ENCODE results near the gene PCDHAC2.

The PCDHAC2 gene

DNA sequence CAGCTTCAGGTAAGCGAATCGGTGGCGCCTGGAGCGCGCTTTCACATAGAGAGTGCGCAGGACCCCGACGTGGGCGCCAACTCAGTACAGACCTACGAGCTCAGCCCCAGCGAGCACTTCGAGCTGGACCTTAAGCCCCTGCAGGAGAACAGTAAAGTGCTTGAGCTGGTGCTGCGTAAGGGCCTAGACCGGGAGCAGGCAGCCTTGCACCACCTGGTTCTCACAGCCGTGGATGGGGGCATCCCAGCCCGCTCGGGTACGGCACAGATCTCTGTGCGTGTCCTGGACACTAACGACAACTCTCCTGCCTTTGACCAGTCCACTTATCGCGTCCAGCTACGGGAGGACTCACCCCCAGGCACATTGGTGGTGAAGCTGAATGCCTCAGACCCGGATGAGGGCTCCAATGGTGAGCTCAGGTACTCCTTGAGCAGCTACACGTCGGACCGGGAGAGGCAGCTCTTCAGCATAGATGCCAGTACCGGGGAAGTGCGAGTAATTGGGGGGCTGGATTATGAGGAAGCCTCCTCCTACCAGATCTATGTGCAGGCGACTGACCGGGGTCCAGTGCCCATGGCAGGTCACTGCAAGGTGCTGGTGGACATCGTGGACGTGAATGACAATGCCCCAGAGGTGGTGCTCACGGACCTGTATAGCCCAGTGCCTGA, 1.1 kb downstream of the PCDHAC2 start:
- no peak for DNase-seq (ENCODE audit: low spot score)
- no peaks in the 10 kb centered on the region for H3K4me1 Mint-ChIP-seq (ENCODE audit: low read depth)
- H3K9me3 Mint-ChIP-seq = no peaks in the 10 kb centered on the region
- no peak overlapping the region for H3K27ac Mint-ChIP-seq
- no peaks in the 10 kb centered on the region for H3K36me3 Mint-ChIP-seq (ENCODE audit: low read depth)
- peaks cover 21% of the 10 kb centered on the region for H3K27me3 Mint-ChIP-seq (ENCODE audit: low read depth)
- no peak overlapping the region for H3K4me3 Mint-ChIP-seq

GRCh38 chr5:140969880-140970279, 3.6 kb downstream of the PCDHAC2 start:
- Mint-ChIP-seq H3K27ac (no peak overlapping the region), H3K36me3 (ENCODE audit: low read depth) (no peaks in the 10 kb centered on the region), H3K4me1 (ENCODE audit: low read depth) (no peaks in the 10 kb centered on the region), H3K9me3 (no peaks in the 10 kb centered on the region), H3K27me3 (ENCODE audit: low read depth) (peaks cover 16% of the 10 kb centered on the region), H3K4me3 (no peak overlapping the region)
- no peak for DNase-seq (ENCODE audit: low spot score)

DNA sequence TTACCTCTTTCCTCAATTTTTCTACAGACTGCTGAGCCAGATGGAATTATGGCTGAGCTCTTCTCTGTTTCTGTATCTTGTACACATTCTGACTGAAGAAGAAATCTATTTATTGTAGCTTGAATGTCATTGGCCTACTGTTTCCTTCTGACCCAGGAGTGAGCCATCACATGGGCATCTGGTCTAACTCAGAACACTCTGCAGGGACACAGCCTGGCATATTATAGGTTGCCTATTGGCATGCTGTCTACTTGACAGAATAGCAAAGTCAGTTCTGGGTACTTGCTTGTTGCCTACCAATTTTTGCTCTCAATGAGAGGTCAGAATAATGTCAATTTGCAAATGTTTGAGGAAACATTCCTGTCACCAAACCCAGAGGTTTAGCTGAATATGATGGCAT, 7.3 kb downstream of the PCDHAC2 start:
- DNase-seq (ENCODE audit: low spot score) = no peak
- no peaks in the 10 kb centered on the region for H3K36me3 Mint-ChIP-seq (ENCODE audit: low read depth)
- H3K27me3 Mint-ChIP-seq (ENCODE audit: low read depth) = no peaks in the 10 kb centered on the region
- no peaks in the 10 kb centered on the region for H3K4me1 Mint-ChIP-seq (ENCODE audit: low read depth)
- H3K9me3 Mint-ChIP-seq = no peaks in the 10 kb centered on the region
- no peak overlapping the region for H3K27ac Mint-ChIP-seq
- no peak overlapping the region for H3K4me3 Mint-ChIP-seq

DNA sequence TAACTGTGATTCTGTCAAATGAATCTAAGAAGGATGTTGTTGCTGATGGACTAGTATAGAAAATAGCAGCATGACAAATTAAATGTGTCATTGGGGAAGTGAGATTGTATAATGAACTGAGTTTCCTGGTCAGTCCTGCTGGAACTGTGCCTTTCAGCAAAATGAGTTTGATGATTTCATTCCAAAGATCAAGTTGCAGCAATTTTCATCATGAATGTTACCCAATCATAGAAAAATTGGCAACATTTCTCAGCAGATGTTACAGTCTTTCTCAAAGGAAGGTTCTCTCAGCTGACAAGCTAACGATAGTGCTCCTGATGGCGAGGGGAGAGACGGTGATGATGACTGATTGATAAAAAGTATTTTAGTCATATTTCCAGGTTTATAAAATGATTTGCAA, 10.7 kb downstream of the PCDHAC2 start:
- Mint-ChIP-seq H3K27ac (no peak overlapping the region), H3K4me1 (ENCODE audit: low read depth) (no peaks in the 10 kb centered on the region), H3K4me3 (no peak overlapping the region), H3K36me3 (ENCODE audit: low read depth) (no peaks in the 10 kb centered on the region), H3K9me3 (no peaks in the 10 kb centered on the region), H3K27me3 (ENCODE audit: low read depth) (no peaks in the 10 kb centered on the region)
- no peak for DNase-seq (ENCODE audit: low spot score)

- no peak overlapping the region for H3K4me3 Mint-ChIP-seq
- no peaks in the 10 kb centered on the region for H3K36me3 Mint-ChIP-seq (ENCODE audit: low read depth)
- H3K27me3 Mint-ChIP-seq (ENCODE audit: low read depth) = no peaks in the 10 kb centered on the region
- no peaks in the 10 kb centered on the region for H3K4me1 Mint-ChIP-seq (ENCODE audit: low read depth)
- H3K27ac Mint-ChIP-seq = no peak overlapping the region
- no peaks in the 10 kb centered on the region for H3K9me3 Mint-ChIP-seq
- DNase-seq (ENCODE audit: low spot score) = no peak
These were observed 12.0 kb downstream of the PCDHAC2 start for GRCh38 chr5:140978260-140978659.

- no peaks in the 10 kb centered on the region for H3K36me3 Mint-ChIP-seq (ENCODE audit: low read depth)
- DNase-seq (ENCODE audit: low spot score) = no peak
- no peaks in the 10 kb centered on the region for H3K9me3 Mint-ChIP-seq
- no peaks in the 10 kb centered on the region for H3K27me3 Mint-ChIP-seq (ENCODE audit: low read depth)
- no peak overlapping the region for H3K27ac Mint-ChIP-seq
- no peak overlapping the region for H3K4me3 Mint-ChIP-seq
- no peaks in the 10 kb centered on the region for H3K4me1 Mint-ChIP-seq (ENCODE audit: low read depth)
These were observed 12.7 kb downstream of the PCDHAC2 start for GRCh38 chr5:140978983-140979382.

- Mint-ChIP-seq H3K27me3 (ENCODE audit: low read depth) (no peaks in the 10 kb centered on the region), H3K9me3 (no peaks in the 10 kb centered on the region), H3K27ac (no peak overlapping the region), H3K36me3 (ENCODE audit: low read depth) (no peaks in the 10 kb centered on the region), H3K4me3 (no peak overlapping the region), H3K4me1 (ENCODE audit: low read depth) (no peaks in the 10 kb centered on the region)
- no peak for DNase-seq (ENCODE audit: low spot score)
These were observed 15.9 kb downstream of the PCDHAC2 start for GRCh38 chr5:140982083-140982716.

DNA sequence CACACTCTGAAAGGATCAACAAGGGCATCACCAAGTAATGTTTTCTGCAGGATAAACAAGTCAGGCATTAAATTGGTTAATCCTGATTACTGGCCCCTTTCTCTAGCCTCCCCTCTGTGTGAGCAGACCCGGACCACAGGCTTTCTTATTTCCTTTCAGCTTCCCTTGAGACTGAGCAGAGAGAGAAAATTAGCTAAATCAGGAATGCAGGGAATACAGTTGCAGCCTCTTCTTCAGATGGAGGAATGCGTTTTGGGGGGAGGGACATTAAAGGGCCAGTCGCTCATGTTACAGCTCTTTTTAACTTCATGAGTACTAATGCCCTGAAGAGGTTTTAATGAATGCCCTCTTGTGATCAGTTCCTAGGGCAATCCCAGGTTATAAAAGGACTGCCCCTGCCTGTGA, 19.8 kb downstream of the PCDHAC2 start:
- Mint-ChIP-seq H3K9me3 (no peaks in the 10 kb centered on the region), H3K27ac (no peak overlapping the region), H3K36me3 (ENCODE audit: low read depth) (no peaks in the 10 kb centered on the region), H3K27me3 (ENCODE audit: low read depth) (no peaks in the 10 kb centered on the region), H3K4me1 (ENCODE audit: low read depth) (no peaks in the 10 kb centered on the region), H3K4me3 (no peak overlapping the region)
- DNase-seq (ENCODE audit: low spot score) = no peak

DNA sequence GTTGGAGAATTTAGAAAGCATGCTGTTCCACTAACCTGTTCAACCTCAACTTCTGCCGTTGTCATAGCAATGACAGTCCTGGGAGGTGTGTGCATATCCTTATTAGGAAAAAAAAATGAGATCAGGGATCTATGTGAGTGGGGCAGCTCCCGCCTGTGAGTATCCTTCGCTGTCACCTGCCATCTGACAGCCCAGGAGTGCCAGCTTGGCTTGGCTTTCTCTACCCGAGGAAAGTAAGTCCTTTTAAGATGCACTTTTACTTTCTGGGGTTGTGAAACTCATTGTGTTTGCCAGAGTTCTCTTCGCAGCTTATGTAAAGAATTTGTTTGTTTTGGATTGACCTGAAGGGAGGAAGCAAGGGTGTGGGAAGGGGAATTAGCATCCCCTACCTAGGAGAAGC, 21.8 kb downstream of the PCDHAC2 start:
- H3K4me1 Mint-ChIP-seq (ENCODE audit: low read depth) = no peaks in the 10 kb centered on the region
- DNase-seq (ENCODE audit: low spot score) = no peak
- H3K27me3 Mint-ChIP-seq (ENCODE audit: low read depth) = no peaks in the 10 kb centered on the region
- H3K36me3 Mint-ChIP-seq (ENCODE audit: low read depth) = no peaks in the 10 kb centered on the region
- H3K9me3 Mint-ChIP-seq = no peaks in the 10 kb centered on the region
- no peak overlapping the region for H3K4me3 Mint-ChIP-seq
- no peak overlapping the region for H3K27ac Mint-ChIP-seq

GRCh38 chr5:140988608-140989007, 22.3 kb downstream of the PCDHAC2 start:
- no peaks in the 10 kb centered on the region for H3K9me3 Mint-ChIP-seq
- no peaks in the 10 kb centered on the region for H3K36me3 Mint-ChIP-seq (ENCODE audit: low read depth)
- no peak for DNase-seq (ENCODE audit: low spot score)
- no peak overlapping the region for H3K4me3 Mint-ChIP-seq
- no peaks in the 10 kb centered on the region for H3K4me1 Mint-ChIP-seq (ENCODE audit: low read depth)
- H3K27me3 Mint-ChIP-seq (ENCODE audit: low read depth) = no peaks in the 10 kb centered on the region
- no peak overlapping the region for H3K27ac Mint-ChIP-seq

DNA sequence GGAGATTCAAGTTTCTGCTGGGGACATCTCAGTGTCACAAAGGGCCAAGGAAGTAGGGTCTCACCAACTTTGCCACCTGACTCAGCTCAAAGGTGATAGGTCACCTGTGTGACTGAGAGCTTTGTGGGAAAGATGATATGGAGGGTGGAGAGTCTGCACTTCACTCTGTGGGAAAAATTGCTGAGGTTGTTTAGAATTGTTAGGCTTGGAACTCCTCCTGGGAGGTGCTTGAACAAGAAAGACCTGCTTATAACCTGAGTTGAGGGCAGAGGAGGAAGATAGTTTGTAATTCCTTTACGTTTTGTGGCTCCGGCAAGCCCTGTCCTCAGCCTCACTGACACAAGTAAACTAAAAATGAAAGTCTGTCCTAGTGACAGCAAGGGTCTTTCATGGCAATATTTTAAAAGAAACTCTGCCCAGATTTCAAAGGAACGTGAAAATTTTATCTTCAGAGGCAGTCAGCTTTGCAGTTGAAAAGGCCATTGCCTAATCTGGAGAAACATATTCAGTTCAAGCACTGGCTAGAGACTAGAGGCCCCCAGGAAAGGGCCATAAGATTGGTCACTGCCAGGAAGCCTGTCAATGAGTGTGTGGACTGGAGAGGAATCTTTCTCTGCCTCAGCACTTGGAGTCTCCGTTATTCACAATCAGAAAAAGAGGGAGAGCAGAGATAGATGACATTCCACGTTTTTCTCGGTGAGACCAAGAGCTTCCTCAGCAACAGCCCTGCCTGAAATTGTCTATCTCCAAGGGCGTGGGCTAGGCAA, 23.2 kb downstream of the PCDHAC2 start:
- Mint-ChIP-seq H3K9me3 (no peaks in the 10 kb centered on the region), H3K36me3 (ENCODE audit: low read depth) (no peaks in the 10 kb centered on the region), H3K27ac (no peak overlapping the region), H3K4me3 (no peak overlapping the region), H3K4me1 (ENCODE audit: low read depth) (no peaks in the 10 kb centered on the region), H3K27me3 (ENCODE audit: low read depth) (no peaks in the 10 kb centered on the region)
- DNase-seq (ENCODE audit: low spot score) = no peak

- no peak for DNase-seq (ENCODE audit: low spot score)
- H3K9me3 Mint-ChIP-seq = no peaks in the 10 kb centered on the region
- no peak overlapping the region for H3K27ac Mint-ChIP-seq
- no peaks in the 10 kb centered on the region for H3K36me3 Mint-ChIP-seq (ENCODE audit: low read depth)
- H3K4me1 Mint-ChIP-seq (ENCODE audit: low read depth) = no peaks in the 10 kb centered on the region
- H3K27me3 Mint-ChIP-seq (ENCODE audit: low read depth) = no peaks in the 10 kb centered on the region
- H3K4me3 Mint-ChIP-seq = no peak overlapping the region
These were observed 26.6 kb downstream of the PCDHAC2 start for GRCh38 chr5:140992828-140993227.

DNA sequence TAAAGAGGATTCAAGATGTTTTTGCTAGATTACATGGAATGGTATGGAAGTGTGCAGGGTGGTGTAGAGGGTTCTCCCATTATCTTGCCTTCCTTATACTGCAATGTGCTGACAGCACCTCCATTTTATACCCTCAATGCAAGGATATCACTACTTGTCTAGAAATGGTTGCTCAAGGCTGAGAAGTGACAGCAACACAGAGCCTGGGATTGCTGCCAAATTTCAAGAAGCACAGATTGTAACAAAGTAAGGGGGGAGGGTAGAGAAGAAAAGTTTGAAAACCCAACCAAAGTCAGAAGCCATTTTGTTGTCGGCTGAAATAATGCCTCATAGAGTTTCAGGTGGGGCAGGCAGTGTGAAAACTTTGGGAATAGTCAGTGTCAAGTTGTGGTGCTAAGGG, 29.8 kb downstream of the PCDHAC2 start:
- Mint-ChIP-seq H3K27ac (no peak overlapping the region), H3K36me3 (ENCODE audit: low read depth) (no peaks in the 10 kb centered on the region), H3K27me3 (ENCODE audit: low read depth) (peaks cover under 1% of the 10 kb centered on the region), H3K9me3 (no peaks in the 10 kb centered on the region), H3K4me3 (no peak overlapping the region), H3K4me1 (ENCODE audit: low read depth) (no peaks in the 10 kb centered on the region)
- DNase-seq (ENCODE audit: low spot score) = no peak

GRCh38 chr5:140998921-140999410, 32.7 kb downstream of the PCDHAC2 start:
- H3K4me3 Mint-ChIP-seq = no peak overlapping the region
- no peaks in the 10 kb centered on the region for H3K9me3 Mint-ChIP-seq
- DNase-seq (ENCODE audit: low spot score) = no peak
- peaks cover 9% of the 10 kb centered on the region for H3K27me3 Mint-ChIP-seq (ENCODE audit: low read depth)
- no peaks in the 10 kb centered on the region for H3K4me1 Mint-ChIP-seq (ENCODE audit: low read depth)
- H3K27ac Mint-ChIP-seq = no peak overlapping the region
- H3K36me3 Mint-ChIP-seq (ENCODE audit: low read depth) = no peaks in the 10 kb centered on the region

Data from T-helper 2 cell treated with Interferon-gamma antibody and Interleukin-4, amounts not matched to agents 5 μg/mL and 100 μg/mL, for 36 hours (primary cell).